Breast epithelium (tissue), 4 donors: ENCODE data around the gene ZRANB1. TPM values are rescaled to one million over a fixed set of nuclear protein-coding genes. Genes with fewer than 3 reads are reported as not detected.

Experiments
- DNase-seq, 2 donors: peaks; one replicate each; pipeline ENCODE4 v3.0.0-alpha.2; 2019; ENCODE audit warnings: low spot score in 2 of 2
- H3K27ac ChIP-seq, 2 donors: fragments of 200-600 bp; sonication (generic) in 1 of 2; one replicate each; pipeline ENCODE4 v1.5.1; 2016 to 2019; ENCODE audit warnings: mild to moderate bottlenecking in 1 of 2
- H3K27me3 ChIP-seq, 2 donors: fragments of 200-600 bp; sonication (generic) in 1 of 2; one replicate each; pipeline versions ENCODE4 v1.5.1 to v1.6.0; 2017 to 2019; ENCODE audit warnings: control low read depth in 1 of 2, mild to moderate bottlenecking in 1 of 2
- H3K36me3 ChIP-seq: fragments of 200-600 bp; one replicate; pipeline ENCODE4 v1.5.1; 2019
- H3K4me1 ChIP-seq, 2 donors: fragments of 200-600 bp; sonication (generic); one replicate each; pipeline ENCODE4 v1.5.1; 2016 to 2019; ENCODE audit warnings: control low read depth in 1 of 2
- H3K4me3 ChIP-seq, 3 donors: fragments of 200-600 bp; sonication (generic); 1 replicate in 2 of 3; 2 replicates in 1 of 3; pipeline ENCODE4 v1.5.1; 2016 to 2019; ENCODE audit warnings: mild to moderate bottlenecking in 3 of 3, moderate library complexity in 2 of 3
- H3K9me3 ChIP-seq, 2 donors: fragments of 200-600 bp; sonication (generic) in 1 of 2; one replicate each; pipeline ENCODE4 v1.5.1; 2016 to 2019; ENCODE audit warnings: control low read depth in 1 of 2
- CTCF ChIP-seq, 3 donors: fragments of 450-650 bp; IDR thresholded peaks; one replicate each; pipeline ENCODE4 v1.5.1; 2016 to 2017; ENCODE audit warnings: antibody characterized with exemption in 3 of 3, mild to moderate bottlenecking in 3 of 3, moderate library complexity in 3 of 3
- POLR2A ChIP-seq: fragments of 450-650 bp; IDR thresholded peaks from one replicate; pipeline ENCODE4 v1.6.1; 2016; ENCODE audit warnings: antibody characterized with exemption, mild to moderate bottlenecking, moderate library complexity
- POLR2AphosphoS5 ChIP-seq, 3 donors: sonication (generic); formaldehyde crosslinking; IDR thresholded peaks; one replicate each; pipeline ENCODE4 v1.6.1; 2017; ENCODE audit warnings: antibody characterized with exemption in 3 of 3
- intact Hi-C: fragments of 100-400 bp; cut with DNase I; formaldehyde crosslinking; loops from one replicate; pipeline ENCODE4 v1.15.1; 2023; ENCODE audit warnings: low total_unique reads
- total RNA-seq, 3 donors: library from RNA; depleted of rRNA; stranded (reverse); fragments of >200 nt; gene quantifications; one replicate each; pipeline ENCODE4 v1.1.0, GENCODE V29; 2016

ZRANB1 gene
- total RNA-seq, 3 donors from 2014 or later, result 32.4 to 37.4 (median 35.1) TPM

GRCh38 chr10:124999433-125000365 is 57.8 kb downstream of the ZRANB1 start:
- DNase-seq, result peak in 1 of 2 donors; percentile 35
- Histone ChIP-seq H3K27me3 (no peaks in the 10 kb centered on the region), H3K4me3 (peak overlapping the region in 1 of 3 donors; percentile 10), H3K36me3 (no peaks in the 10 kb centered on the region), H3K9me3 (no peaks in the 10 kb centered on the region), H3K4me1 (peaks cover 9 to 32% of the 10 kb centered on the region in 2 donors), H3K27ac (peak overlapping the region; percentile 74 to 85)
- intact Hi-C loops, result no loop called here
- TF ChIP-seq POLR2AphosphoS5 (IDR thresholded peaks at IDR 0.05), result no peak

GRCh38 chr10:125000366-125001312 is 58.7 kb downstream of the ZRANB1 start:
- Histone ChIP-seq H3K4me1 (peaks cover 9 to 32% of the 10 kb centered on the region in 2 donors), H3K36me3 (no peaks in the 10 kb centered on the region), H3K27ac (peak overlapping the region; percentile 74 to 85), H3K27me3 (no peaks in the 10 kb centered on the region), H3K4me3 (peak overlapping the region in 2 of 3 donors; percentile 10 to 15), H3K9me3 (no peaks in the 10 kb centered on the region)
- peak in 1 of 2 donors; percentile 31 for DNase-seq
- intact Hi-C loops, result no loop called here
- TF ChIP-seq CTCF (IDR thresholded peaks at IDR 0.05), result no peak

- intact Hi-C loops, result no loop called here
- Histone ChIP-seq H3K4me3 (peak overlapping the region in 2 of 3 donors; percentile 15 to 30), H3K9me3 (no peaks in the 10 kb centered on the region), H3K27ac (peak overlapping the region; percentile 74 to 85), H3K4me1 (peaks cover 9 to 32% of the 10 kb centered on the region in 2 donors), H3K36me3 (no peaks in the 10 kb centered on the region), H3K27me3 (no peaks in the 10 kb centered on the region)
- DNase-seq, result peak in 1 of 2 donors; percentile 24
- TF ChIP-seq CTCF (IDR thresholded peaks at IDR 0.05), result peak in 1 of 3 donors; percentile 47
- TF ChIP-seq POLR2A, result no peak
Observed at GRCh38 chr10:125001313-125002046, 59.6 kb downstream of the ZRANB1 start.

- H3K4me3 ChIP-seq, result no peak overlapping the region
- TF ChIP-seq CTCF (IDR thresholded peaks at IDR 0.05), result no peak
- TF ChIP-seq POLR2A, result no peak
- TF ChIP-seq POLR2AphosphoS5 (IDR thresholded peaks at IDR 0.05), result no peak
- no peaks in the 10 kb centered on the region for H3K36me3 ChIP-seq
- intact Hi-C loops, result no loop called here
- no peaks in the 10 kb centered on the region for H3K9me3 ChIP-seq
- peak overlapping the region; percentile 74 to 85 for H3K27ac ChIP-seq
- H3K4me1 ChIP-seq, result peaks cover 9 to 32% of the 10 kb centered on the region in 2 donors
- DNase-seq, result no peak
- H3K27me3 ChIP-seq, result no peaks in the 10 kb centered on the region
Observed at GRCh38 chr10:125002047-125002422, 60.1 kb downstream of the ZRANB1 start.
